ENCODE data around the gene CPXM2. TPM values are rescaled to one million over a fixed set of nuclear protein-coding genes. Genes with fewer than 3 reads are reported as not detected.

The CPXM2 gene
- total RNA-seq, 2 donors from 2014 or later: not detected

- H3K4me3 Mint-ChIP-seq: no peak overlapping the region
- no peak overlapping the region for H3K27ac Mint-ChIP-seq
- ATAC-seq (no peak), DNase-seq (ENCODE audit: low spot score) (no peak)
- no peaks in the 10 kb centered on the region for H3K36me3 Mint-ChIP-seq
- no peaks in the 10 kb centered on the region for H3K9me3 Mint-ChIP-seq
- peaks cover 7 to 11% of the 10 kb centered on the region in 2 donors for H3K27me3 Mint-ChIP-seq
- no peaks in the 10 kb centered on the region for H3K4me1 Mint-ChIP-seq (ENCODE audit: low read depth in 2 of 2)
These were observed 169.3 kb downstream of the CPXM2 start for GRCh38 chr10:123722351-123722750.

- Mint-ChIP-seq H3K9me3 (no peaks in the 10 kb centered on the region), H3K4me3 (no peak overlapping the region), H3K36me3 (no peaks in the 10 kb centered on the region), H3K27me3 (peaks cover 7 to 12% of the 10 kb centered on the region in 2 donors), H3K27ac (no peak overlapping the region), H3K4me1 (ENCODE audit: low read depth in 2 of 2) (no peaks in the 10 kb centered on the region)
- DNase-seq (ENCODE audit: low spot score): no peak
- no peak for ATAC-seq
These were observed 170.1 kb downstream of the CPXM2 start for GRCh38 chr10:123721441-123722049.

GRCh38 chr10:123720536-123720935, 171.1 kb downstream of the CPXM2 start:
- no peaks in the 10 kb centered on the region for H3K9me3 Mint-ChIP-seq
- DNase-seq (ENCODE audit: low spot score): no peak
- H3K4me1 Mint-ChIP-seq (ENCODE audit: low read depth in 2 of 2): no peaks in the 10 kb centered on the region
- no peak overlapping the region for H3K4me3 Mint-ChIP-seq
- H3K36me3 Mint-ChIP-seq: no peaks in the 10 kb centered on the region
- no peak overlapping the region for H3K27ac Mint-ChIP-seq
- peaks cover 14 to 16% of the 10 kb centered on the region in 2 donors for H3K27me3 Mint-ChIP-seq
- ATAC-seq: no peak

- Mint-ChIP-seq H3K9me3 (no peaks in the 10 kb centered on the region), H3K4me3 (no peak overlapping the region), H3K4me1 (ENCODE audit: low read depth in 2 of 2) (no peaks in the 10 kb centered on the region), H3K27me3 (peaks cover 24 to 34% of the 10 kb centered on the region in 2 donors), H3K27ac (no peak overlapping the region), H3K36me3 (no peaks in the 10 kb centered on the region)
- ATAC-seq (no peak), DNase-seq (ENCODE audit: low spot score) (no peak)
These were observed 173.0 kb downstream of the CPXM2 start for GRCh38 chr10:123718544-123719060.

GRCh38 chr10:123717336-123717735, 174.3 kb downstream of the CPXM2 start:
- no peaks in the 10 kb centered on the region for H3K36me3 Mint-ChIP-seq
- no peak for DNase-seq (ENCODE audit: low spot score)
- H3K4me1 Mint-ChIP-seq (ENCODE audit: low read depth in 2 of 2): no peaks in the 10 kb centered on the region
- ATAC-seq: no peak
- H3K9me3 Mint-ChIP-seq: no peaks in the 10 kb centered on the region
- H3K4me3 Mint-ChIP-seq: no peak overlapping the region
- H3K27ac Mint-ChIP-seq: no peak overlapping the region
- peaks cover 24 to 43% of the 10 kb centered on the region in 2 donors for H3K27me3 Mint-ChIP-seq

GRCh38 chr10:123715546-123715945, 176.1 kb downstream of the CPXM2 start:
- peaks cover 21 to 39% of the 10 kb centered on the region in 2 donors for H3K27me3 Mint-ChIP-seq
- H3K9me3 Mint-ChIP-seq: no peaks in the 10 kb centered on the region
- H3K36me3 Mint-ChIP-seq: no peaks in the 10 kb centered on the region
- H3K4me1 Mint-ChIP-seq (ENCODE audit: low read depth in 2 of 2): no peaks in the 10 kb centered on the region
- H3K4me3 Mint-ChIP-seq: no peak overlapping the region
- no peak overlapping the region for H3K27ac Mint-ChIP-seq
- no peak for ATAC-seq
- no peak for DNase-seq (ENCODE audit: low spot score)

- no peak overlapping the region for H3K4me3 Mint-ChIP-seq
- DNase-seq (ENCODE audit: low spot score): no peak
- H3K4me1 Mint-ChIP-seq (ENCODE audit: low read depth in 2 of 2): no peaks in the 10 kb centered on the region
- ATAC-seq: no peak
- H3K27me3 Mint-ChIP-seq: peaks cover 17 to 23% of the 10 kb centered on the region in 2 donors
- H3K9me3 Mint-ChIP-seq: no peaks in the 10 kb centered on the region
- no peaks in the 10 kb centered on the region for H3K36me3 Mint-ChIP-seq
- no peak overlapping the region for H3K27ac Mint-ChIP-seq
These were observed 185.4 kb downstream of the CPXM2 start for GRCh38 chr10:123706236-123706635.

GRCh38 chr10:123704812-123705211, 186.8 kb downstream of the CPXM2 start:
- Mint-ChIP-seq H3K4me3 (no peak overlapping the region), H3K27me3 (peaks cover 17 to 23% of the 10 kb centered on the region in 2 donors), H3K9me3 (no peaks in the 10 kb centered on the region), H3K4me1 (ENCODE audit: low read depth in 2 of 2) (no peaks in the 10 kb centered on the region), H3K27ac (no peak overlapping the region), H3K36me3 (no peaks in the 10 kb centered on the region)
- DNase-seq (ENCODE audit: low spot score) (no peak), ATAC-seq (no peak)

GRCh38 chr10:123704076-123704475, 187.5 kb downstream of the CPXM2 start:
- no peak for ATAC-seq
- Mint-ChIP-seq H3K4me3 (no peak overlapping the region), H3K27me3 (peaks cover 17 to 23% of the 10 kb centered on the region in 2 donors)

GRCh38 chr10:123703195-123703790, 188.3 kb downstream of the CPXM2 start:
- DNase-seq (ENCODE audit: low spot score): no peak
- Mint-ChIP-seq H3K27me3 (peaks cover 12 to 19% of the 10 kb centered on the region in 2 donors), H3K4me1 (ENCODE audit: low read depth in 2 of 2) (no peaks in the 10 kb centered on the region), H3K36me3 (no peaks in the 10 kb centered on the region), H3K4me3 (no peak overlapping the region), H3K9me3 (no peaks in the 10 kb centered on the region), H3K27ac (no peak overlapping the region)
- ATAC-seq: no peak

More at GRCh38 chr10:123704076-123704475, 187.5 kb downstream of the CPXM2 start:
- Mint-ChIP-seq H3K27ac (no peak overlapping the region), H3K9me3 (no peaks in the 10 kb centered on the region), H3K36me3 (no peaks in the 10 kb centered on the region), H3K4me1 (ENCODE audit: low read depth in 2 of 2) (no peaks in the 10 kb centered on the region)
- DNase-seq (ENCODE audit: low spot score): no peak

Other genes starting within 250 kb of the CPXM2 start
- not detected for gene GPR26, start 225.5 kb downstream of the CPXM2 start, total RNA-seq
- under 1 TPM in 1 of 2 donors, not detected in 1; 0.95 TPM for gene CHST15, start 201.8 kb upstream of the CPXM2 start, total RNA-seq